ENCODE data around the gene CISD3. TPM values are rescaled to one million over a fixed set of nuclear protein-coding genes. Genes with fewer than 3 reads are reported as not detected.

The CISD3 gene, protein sequence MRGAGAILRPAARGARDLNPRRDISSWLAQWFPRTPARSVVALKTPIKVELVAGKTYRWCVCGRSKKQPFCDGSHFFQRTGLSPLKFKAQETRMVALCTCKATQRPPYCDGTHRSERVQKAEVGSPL
- total RNA-seq (2014; rRNA removed): 13.7 and 14.1 TPM in 2 replicates
- percentile 58 among the genes with signal in this experiment for Bru-seq, nascent RNA
- BruChase-seq, experiment 1, labeled RNA remaining after a 6-hour chase: percentile 71 among the genes with signal in this experiment
- BruChase-seq, experiment 2, labeled RNA remaining after a 2-hour chase: percentile 54 among the genes with signal in this experiment
- long read RNA-seq, transcript CISD3-204 (4 exons, 2,074 nt): minor isoform, 23 of 60 reads
- long read RNA-seq, transcript CISD3-206 (3 exons, 2,326 nt): major isoform, 25 of 60 reads
- long read RNA-seq, partial matches to known transcripts: 0 of 60 reads
- long read RNA-seq, other reads (novel, unspliced or antisense): 11 of 60 reads

DNA sequence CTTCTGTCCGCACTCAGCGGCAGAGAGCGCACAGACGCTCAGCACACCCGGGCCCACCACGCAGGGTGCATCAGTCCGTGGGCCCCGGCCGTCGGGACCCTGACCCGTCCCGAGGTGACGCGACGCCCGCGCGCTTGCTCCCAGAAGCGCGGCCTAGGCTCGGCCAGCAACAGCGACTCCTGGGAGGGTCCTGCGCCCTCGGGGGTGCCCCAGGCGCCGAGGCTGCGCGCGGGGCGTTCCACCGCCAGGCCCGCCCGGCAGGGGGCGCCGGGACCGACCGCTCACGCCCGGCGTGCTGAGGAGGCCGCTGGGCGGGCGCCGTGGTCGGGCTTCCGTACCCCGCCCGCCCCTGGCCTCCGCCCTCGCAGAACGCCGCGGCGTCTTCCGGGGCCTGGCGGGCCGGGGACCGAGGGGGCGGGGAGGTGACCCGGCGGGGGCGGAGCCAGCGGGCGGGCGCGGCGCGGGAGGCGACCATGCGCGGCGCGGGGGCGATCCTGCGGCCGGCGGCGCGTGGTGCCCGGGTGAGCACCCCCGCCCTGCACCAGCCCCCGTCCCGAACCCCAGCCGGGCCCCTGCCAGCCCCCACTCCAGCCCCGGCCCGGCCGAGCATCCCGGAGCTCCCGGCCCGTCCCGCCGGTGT lies at the start of gene CISD3:
Gene CISD3, plus strand, starts transcription at position 456 of the 640 bp plus-strand sequence. Its CDS starts 18 bp downstream, at position 474.
- Histone ChIP-seq H4K20me1 (ENCODE audit: low read length) (0 out of 2 replicates have a peak, but pooled peaks cover 4% of the 10 kb centered on the region), H2AFZ (ENCODE audit: low read length) (peak within 1 kb of the TSS; percentile 87), H3K9me3 (ENCODE audit: low read length) (no peaks in the 10 kb centered on the region), H3K4me3 (ENCODE audit: low read length) (peak within 1 kb of the TSS; percentile 95), H3K4me1 (ENCODE audit: insufficient read depth, low read length) (peaks cover 20% of the 10 kb centered on the region), H3K27me3 (ENCODE audit: low read length) (no peaks in the 10 kb centered on the region), H3F3A (ENCODE audit: low read length, unreplicated experiment) (no peaks in the 10 kb centered on the region), H3K27ac (ENCODE audit: low read length) (peak within 1 kb of the TSS; percentile 40), H3K79me2 (ENCODE audit: low read length) (peaks cover 23% of the 10 kb centered on the region), H3K9ac (ENCODE audit: low read length) (peak within 1 kb of the TSS; percentile 81), H3K4me2 (ENCODE audit: low read length) (peak within 1 kb of the TSS; percentile 97), H3K36me3 (ENCODE audit: low read depth, low read length) (no peaks in the 10 kb centered on the region), H3K9me2 (replicated peaks; ENCODE audit: low read length) (no peaks in the 10 kb centered on the region)
- BruUV-seq (replicated peaks): no TSS peak
- intact Hi-C loops (cut with micrococcal nuclease): no loop called here
- ChIA-PET POLR2A (ENCODE audit: unreplicated experiment) (no interaction called here), CTCF (no interaction called here)
- DNase-seq (peak; percentile 86), ATAC-seq (peak; percentile 87)
- TF ChIP-seq EZH2phosphoT487 (IDR thresholded peaks at IDR 0.05; ENCODE audit: borderline replicate concordance, low read length): no peak
- TF ChIP-seq EZH2 (IDR thresholded peaks at IDR 0.05; ENCODE audit: low read length, unreplicated experiment): no peak
- TF ChIP-seq, protein P1, sequence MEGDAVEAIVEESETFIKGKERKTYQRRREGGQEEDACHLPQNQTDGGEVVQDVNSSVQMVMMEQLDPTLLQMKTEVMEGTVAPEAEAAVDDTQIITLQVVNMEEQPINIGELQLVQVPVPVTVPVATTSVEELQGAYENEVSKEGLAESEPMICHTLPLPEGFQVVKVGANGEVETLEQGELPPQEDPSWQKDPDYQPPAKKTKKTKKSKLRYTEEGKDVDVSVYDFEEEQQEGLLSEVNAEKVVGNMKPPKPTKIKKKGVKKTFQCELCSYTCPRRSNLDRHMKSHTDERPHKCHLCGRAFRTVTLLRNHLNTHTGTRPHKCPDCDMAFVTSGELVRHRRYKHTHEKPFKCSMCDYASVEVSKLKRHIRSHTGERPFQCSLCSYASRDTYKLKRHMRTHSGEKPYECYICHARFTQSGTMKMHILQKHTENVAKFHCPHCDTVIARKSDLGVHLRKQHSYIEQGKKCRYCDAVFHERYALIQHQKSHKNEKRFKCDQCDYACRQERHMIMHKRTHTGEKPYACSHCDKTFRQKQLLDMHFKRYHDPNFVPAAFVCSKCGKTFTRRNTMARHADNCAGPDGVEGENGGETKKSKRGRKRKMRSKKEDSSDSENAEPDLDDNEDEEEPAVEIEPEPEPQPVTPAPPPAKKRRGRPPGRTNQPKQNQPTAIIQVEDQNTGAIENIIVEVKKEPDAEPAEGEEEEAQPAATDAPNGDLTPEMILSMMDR (conservative IDR thresholded peaks at IDR 0.05; ENCODE audit: low read depth, low read length): peak; percentile 43; the same call in 1 of the 2 replicates

DNA sequence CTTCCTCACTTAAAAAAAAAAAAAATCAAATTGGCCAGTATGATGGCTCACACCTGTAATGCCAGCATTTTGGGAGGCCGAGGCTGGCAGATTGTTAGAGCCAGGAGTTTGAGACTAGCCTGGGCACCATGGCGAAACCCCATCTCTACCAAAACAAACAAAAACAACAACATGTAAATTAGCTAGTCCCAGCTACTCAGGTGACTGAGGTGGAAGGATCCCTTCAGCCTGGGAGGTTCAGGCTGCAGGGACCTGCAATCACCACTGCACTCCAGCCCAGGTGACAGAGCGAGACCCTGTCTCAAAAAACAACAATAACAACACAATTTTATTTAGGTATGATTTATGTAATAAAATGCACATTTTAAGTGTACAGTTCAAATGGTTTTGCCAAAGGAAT lies 49.0 kb upstream of the CISD3 start:
- BruUV-seq (replicated peaks): no TSS peak
- Histone ChIP-seq H3K27me3 (ENCODE audit: low read length) (no peaks in the 10 kb centered on the region), H3K4me2 (ENCODE audit: low read length) (no peak overlapping the region), H2AFZ (ENCODE audit: low read length) (no peak overlapping the region), H3K27ac (ENCODE audit: low read length) (no peak overlapping the region), H3K9ac (ENCODE audit: low read length) (no peak overlapping the region), H3K79me2 (ENCODE audit: low read length) (no peaks in the 10 kb centered on the region), H3F3A (ENCODE audit: low read length, unreplicated experiment) (no peaks in the 10 kb centered on the region), H3K9me3 (ENCODE audit: low read length) (no peaks in the 10 kb centered on the region), H3K4me3 (ENCODE audit: low read length) (no peak overlapping the region), H3K4me1 (ENCODE audit: insufficient read depth, low read length) (0 out of 2 replicates have a peak, but pooled peaks cover 7% of the 10 kb centered on the region), H3K36me3 (ENCODE audit: low read depth, low read length) (no peaks in the 10 kb centered on the region), H4K20me1 (ENCODE audit: low read length) (no peaks in the 10 kb centered on the region), H3K9me2 (replicated peaks; ENCODE audit: low read length) (no peaks in the 10 kb centered on the region)
- ChIA-PET POLR2A (ENCODE audit: unreplicated experiment) (no interaction called here), CTCF (no interaction called here)
- intact Hi-C loops (cut with micrococcal nuclease): no loop called here
- DNase-seq: no peak
- ATAC-seq: no peak
- TF ChIP-seq EZH2 (IDR thresholded peaks at IDR 0.05; ENCODE audit: low read length, unreplicated experiment): no peak
- TF ChIP-seq, protein P1 (conservative IDR thresholded peaks at IDR 0.05; ENCODE audit: low read depth, low read length): no peak
- no peak for TF ChIP-seq EZH2phosphoT487 (IDR thresholded peaks at IDR 0.05; ENCODE audit: borderline replicate concordance, low read length)

Measured in PC-3 (cell line).